GM21360 (cell line): ENCODE measurements around the gene DLG2.

ENCODE experiments used
- ATAC-seq: cut with Tn5 transposase; IDR thresholded peaks from one replicate; pipeline ENCODE4 v1.9.1; 2021; ENCODE audit warnings: mild to moderate bottlenecking, moderate library complexity; ENCODE audit not compliant: unreplicated experiment

DLG2 gene

GRCh38 chr11:83725269-83725560 is 1901.9 kb downstream of the DLG2 start:
- ATAC-seq: no peak

GRCh38 chr11:83723999-83724398 is 1903.1 kb downstream of the DLG2 start:
- ATAC-seq: no peak

GRCh38 chr11:83722392-83723119 is 1904.6 kb downstream of the DLG2 start:
- no peak for ATAC-seq

GRCh38 chr11:83721263-83721662 is 1905.9 kb downstream of the DLG2 start:
- no peak for ATAC-seq

GRCh38 chr11:83720675-83721074 is 1906.5 kb downstream of the DLG2 start:
- ATAC-seq: no peak

GRCh38 chr11:83717537-83717936 is 1909.6 kb downstream of the DLG2 start:
- ATAC-seq: no peak

- ATAC-seq: no peak
These were observed 1911.1 kb downstream of the DLG2 start for GRCh38 chr11:83715927-83716535.

- no peak for ATAC-seq
These were observed 1913.4 kb downstream of the DLG2 start for GRCh38 chr11:83713708-83714107.

- ATAC-seq: no peak
These were observed 1916.0 kb downstream of the DLG2 start for GRCh38 chr11:83711106-83711527.

GRCh38 chr11:83709434-83709833 is 1917.7 kb downstream of the DLG2 start:
- no peak for ATAC-seq

- ATAC-seq: no peak
These were observed 1920.6 kb downstream of the DLG2 start for GRCh38 chr11:83706566-83706965.

- ATAC-seq: no peak
These were observed 1924.3 kb downstream of the DLG2 start for GRCh38 chr11:83702796-83703195.

GRCh38 chr11:83697518-83697917 is 1929.6 kb downstream of the DLG2 start:
- no peak for ATAC-seq

GRCh38 chr11:83695046-83695445 is 1932.1 kb downstream of the DLG2 start:
- ATAC-seq: no peak

GRCh38 chr11:83694191-83694910 is 1932.8 kb downstream of the DLG2 start:
- no peak for ATAC-seq

GRCh38 chr11:83693306-83693992 is 1933.7 kb downstream of the DLG2 start:
- no peak for ATAC-seq

- ATAC-seq: no peak
These were observed 1934.5 kb downstream of the DLG2 start for GRCh38 chr11:83692675-83693074.

GRCh38 chr11:83691451-83691950 is 1935.6 kb downstream of the DLG2 start:
- ATAC-seq: no peak

GRCh38 chr11:83689144-83689780 is 1937.9 kb downstream of the DLG2 start:
- ATAC-seq: no peak

- ATAC-seq: no peak
These were observed 1939.4 kb downstream of the DLG2 start for GRCh38 chr11:83687787-83688186.

GRCh38 chr11:83685730-83686129 is 1941.4 kb downstream of the DLG2 start:
- no peak for ATAC-seq
